WERI-Rb-1 (cell line): Measurements from ENCODE around the gene UGT1A1.

ENCODE experiments used
- DNase-seq: peaks from one replicate; pipeline ENCODE4 v3.0.0-alpha.2; 2020
- H3K27ac ChIP-seq: fragments of 250-450 bp; sonication (Bioruptor Pico); 2 replicates; pipeline ENCODE4 v1.5.1; 2020; ENCODE audit warnings: mild to moderate bottlenecking, moderate library complexity
- H3K27me3 ChIP-seq: fragments of 250-450 bp; sonication (Bioruptor Pico); 2 replicates; pipeline ENCODE4 v1.5.1; 2021; ENCODE audit warnings: mild to moderate bottlenecking, low read depth, moderate library complexity; ENCODE audit not compliant: insufficient read depth, severe bottlenecking
- H3K36me3 ChIP-seq: fragments of 250-450 bp; sonication (Bioruptor Pico); 2 replicates; pipeline ENCODE4 v1.5.1; 2020; ENCODE audit warnings: mild to moderate bottlenecking, moderate library complexity
- H3K4me3 ChIP-seq: 2 replicates; pipeline ENCODE4 v1.5.1; 2011; ENCODE audit warnings: low read depth, mild to moderate bottlenecking, control low read depth, low read length
- H3K9me3 ChIP-seq: fragments of 250-450 bp; sonication (Bioruptor Pico); 2 replicates; pipeline ENCODE4 v1.5.1; 2021; ENCODE audit warnings: mild to moderate bottlenecking, moderate library complexity; ENCODE audit not compliant: severe bottlenecking
- CTCF ChIP-seq: IDR thresholded peaks from 2 replicates; pipeline ENCODE4 v1.5.1; 2011; ENCODE audit warnings: low read depth, mild to moderate bottlenecking, control low read depth, inconsistent platforms, low read length

The UGT1A1 gene

GRCh38 chr2:233802132-233802815 is 42.2 kb downstream of the UGT1A1 start:
- DNase-seq: no peak
- no peak for TF ChIP-seq CTCF
- no peak overlapping the region for H3K27ac ChIP-seq
- no peak overlapping the region for H3K4me3 ChIP-seq
- H3K9me3 ChIP-seq: peaks cover 4% of the 10 kb centered on the region
- H3K36me3 ChIP-seq: no peaks in the 10 kb centered on the region
- H3K27me3 ChIP-seq: no peaks in the 10 kb centered on the region

- no peak for TF ChIP-seq CTCF
- Histone ChIP-seq H3K27ac (no peak overlapping the region), H3K4me3 (no peak overlapping the region), H3K27me3 (no peaks in the 10 kb centered on the region), H3K36me3 (no peaks in the 10 kb centered on the region), H3K9me3 (peaks cover 4% of the 10 kb centered on the region)
- no peak for DNase-seq
Observed at GRCh38 chr2:233803292-233803911, 43.3 kb downstream of the UGT1A1 start.

GRCh38 chr2:233803994-233804393 is 43.9 kb downstream of the UGT1A1 start:
- no peak for DNase-seq

GRCh38 chr2:233807215-233807865 is 47.3 kb downstream of the UGT1A1 start:
- Histone ChIP-seq H3K27me3 (no peaks in the 10 kb centered on the region), H3K36me3 (no peaks in the 10 kb centered on the region), H3K9me3 (no peaks in the 10 kb centered on the region), H3K27ac (no peak overlapping the region), H3K4me3 (no peak overlapping the region)
- DNase-seq: peak; percentile 7
- no peak for TF ChIP-seq CTCF

More at GRCh38 chr2:233803994-233804393, 43.9 kb downstream of the UGT1A1 start:
- Histone ChIP-seq H3K9me3 (peaks cover 4% of the 10 kb centered on the region), H3K4me3 (no peak overlapping the region), H3K27ac (no peak overlapping the region), H3K36me3 (no peaks in the 10 kb centered on the region), H3K27me3 (no peaks in the 10 kb centered on the region)
- TF ChIP-seq CTCF: no peak

GRCh38 chr2:233807966-233808935 is 48.2 kb downstream of the UGT1A1 start:
- H3K9me3 ChIP-seq: no peaks in the 10 kb centered on the region
- TF ChIP-seq CTCF: no peak
- DNase-seq: peak; percentile 0
- H3K4me3 ChIP-seq: no peak overlapping the region
- no peaks in the 10 kb centered on the region for H3K27me3 ChIP-seq
- no peak overlapping the region for H3K27ac ChIP-seq
- no peaks in the 10 kb centered on the region for H3K36me3 ChIP-seq
